GM19240 (cell line): Measurements from ENCODE around the gene HERC4.
"Not testable (repeated sequence)": the region's sequence is repeated elsewhere in the genome, so short reads cannot be mapped to it uniquely, and the experiment has no call there.

Experiments used
- DNase-seq: peaks from one replicate; pipeline ENCODE4 v3.0.0; 2011; ENCODE audit warnings: low spot score; ENCODE audit not compliant: insufficient read length

The HERC4 gene

DNA sequence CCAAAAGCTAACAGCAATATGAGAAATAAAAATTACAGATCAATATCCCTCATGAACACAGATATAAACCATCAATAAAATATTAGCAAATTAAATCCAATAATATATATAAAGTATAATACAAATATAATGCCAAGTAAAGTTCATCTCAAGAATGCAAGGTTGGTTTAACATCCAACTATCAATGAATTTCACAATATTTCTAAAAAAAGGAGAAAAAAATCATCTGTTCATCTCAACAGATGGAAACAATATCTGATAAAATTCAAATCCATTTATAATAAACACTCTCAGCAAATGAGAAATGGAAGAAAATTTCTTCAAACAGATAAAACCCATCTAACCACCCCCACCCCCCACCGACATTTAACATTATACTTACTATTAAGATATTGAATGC, 103.8 kb downstream of the HERC4 start:
- DNase-seq = no peak

DNA sequence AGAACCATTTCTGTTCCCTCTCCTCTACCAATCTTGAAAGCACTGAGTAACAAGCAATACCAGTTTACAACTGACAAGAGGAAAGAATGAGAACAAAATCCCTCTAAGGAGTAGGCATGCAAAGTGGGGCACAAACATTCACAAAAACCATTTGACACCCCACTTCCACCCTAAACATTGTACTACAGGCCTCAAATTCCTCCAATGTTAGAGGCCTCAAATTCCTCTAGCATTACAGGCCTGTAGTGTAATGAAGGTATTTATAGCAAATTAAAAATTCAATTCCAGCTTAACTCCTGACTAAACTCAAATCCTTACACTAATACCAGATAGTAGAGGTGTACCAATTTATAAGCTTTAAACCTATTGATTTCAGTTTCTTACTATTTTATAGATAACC, 105.2 kb downstream of the HERC4 start:
- no peak for DNase-seq

DNA sequence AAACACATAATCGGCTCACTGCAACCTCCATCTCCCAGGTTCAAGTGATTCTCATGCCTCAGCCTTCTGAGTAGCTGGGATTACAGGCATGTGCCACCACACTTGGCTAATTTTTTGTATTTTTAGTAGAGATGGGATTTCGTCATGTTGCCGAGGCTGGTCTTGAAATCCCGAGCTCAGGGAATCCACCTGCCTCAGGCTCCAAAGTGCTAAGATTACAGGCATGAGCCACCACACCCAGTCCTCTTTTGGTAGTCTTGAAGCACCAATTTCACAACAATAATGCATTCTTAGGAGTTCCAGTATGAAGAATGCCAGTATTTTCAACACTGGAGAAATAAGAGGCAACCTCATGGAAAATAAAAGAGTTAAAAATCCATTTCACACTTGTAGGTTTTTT, 109.0 kb downstream of the HERC4 start:
- not testable (repeated sequence) for DNase-seq

DNA sequence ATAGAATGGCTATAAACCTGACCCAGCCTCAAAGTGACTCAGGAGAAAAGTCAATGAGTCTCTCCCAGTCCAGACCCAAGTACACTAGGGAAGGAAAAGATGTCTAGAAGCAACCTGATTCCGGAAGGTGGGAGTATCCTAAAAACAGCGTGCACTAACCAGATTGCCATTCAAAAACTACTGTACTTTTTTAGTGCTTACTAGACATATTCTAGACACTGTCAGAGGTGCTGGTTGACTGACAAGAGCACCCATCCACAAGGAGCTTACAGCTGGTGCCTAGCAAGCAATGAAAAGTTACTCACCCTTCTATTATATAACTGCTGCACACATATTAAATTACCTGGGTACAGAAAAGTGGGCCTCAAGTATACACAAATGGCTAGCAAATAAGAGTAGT, 109.6 kb downstream of the HERC4 start:
- DNase-seq = no peak

DNA sequence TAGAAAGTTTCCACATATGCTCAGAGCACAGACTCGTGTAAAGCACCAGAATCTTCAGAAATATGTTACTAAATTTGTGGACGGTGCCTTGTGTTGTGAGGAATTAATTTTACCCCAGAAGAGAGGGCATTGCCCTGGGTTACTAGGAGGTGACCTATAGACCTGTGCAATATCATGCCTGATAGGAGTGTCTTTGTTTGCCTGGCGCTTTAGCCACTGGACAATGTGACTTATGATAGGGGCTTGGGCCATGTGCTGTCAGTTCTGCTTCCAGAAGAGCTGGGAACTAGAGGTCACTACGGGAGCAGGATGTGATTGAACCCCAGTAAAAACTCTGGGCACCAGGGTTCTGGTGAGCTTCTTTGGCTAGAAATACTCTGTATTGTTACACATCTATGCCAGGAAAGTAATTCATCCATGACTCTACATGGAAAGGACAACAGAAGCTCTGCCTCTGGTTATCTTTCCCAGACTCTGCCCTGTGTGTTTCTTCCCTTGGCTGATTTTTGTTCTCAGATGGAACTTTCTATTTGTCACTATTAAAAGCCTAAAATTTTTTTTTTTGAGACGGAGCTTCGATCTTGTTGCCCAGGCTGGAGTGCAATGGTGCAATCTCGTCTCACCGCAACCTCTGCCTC, 115.1 kb downstream of the HERC4 start:
- no peak for DNase-seq

DNA sequence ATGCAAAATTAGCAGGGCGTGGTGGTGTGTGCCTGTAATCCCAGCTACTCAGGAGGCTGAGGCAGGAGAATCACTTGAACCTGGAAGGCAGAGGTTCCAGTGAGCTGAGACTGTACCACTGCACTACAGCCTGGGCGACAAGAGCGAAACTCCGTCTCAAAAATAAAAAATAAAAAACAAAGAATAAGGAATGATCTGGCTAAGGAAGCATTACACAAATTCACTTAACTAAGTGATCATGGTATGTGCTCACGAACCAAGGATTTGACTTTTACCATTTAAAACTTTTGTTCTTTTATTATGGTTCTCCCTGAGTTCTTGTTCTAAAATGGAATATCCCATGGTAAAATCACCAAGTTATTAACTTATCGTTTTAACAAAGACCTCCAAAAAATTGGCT, 119.5 kb downstream of the HERC4 start:
- DNase-seq = no peak

DNA sequence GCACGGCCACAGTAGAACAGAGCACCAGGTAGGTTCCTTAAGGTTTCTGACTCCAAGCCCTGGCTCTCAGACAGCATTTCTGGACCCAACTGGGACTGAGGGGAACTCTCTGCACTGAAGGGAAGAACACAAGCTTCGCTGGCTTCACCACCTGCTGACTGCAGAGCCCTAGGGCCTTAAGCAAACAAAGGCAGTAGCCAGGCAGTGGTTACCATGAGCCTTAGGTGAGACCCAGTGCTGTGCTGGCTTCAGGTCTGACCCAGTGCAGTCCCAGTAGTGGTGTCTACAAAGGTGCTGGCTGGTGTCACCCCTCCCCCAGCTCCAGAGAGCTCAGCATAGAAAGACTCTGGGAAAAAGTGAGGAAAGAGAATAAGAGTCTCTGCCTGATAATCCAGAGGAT, 131.2 kb downstream of the HERC4 start:
- DNase-seq = no peak

DNA sequence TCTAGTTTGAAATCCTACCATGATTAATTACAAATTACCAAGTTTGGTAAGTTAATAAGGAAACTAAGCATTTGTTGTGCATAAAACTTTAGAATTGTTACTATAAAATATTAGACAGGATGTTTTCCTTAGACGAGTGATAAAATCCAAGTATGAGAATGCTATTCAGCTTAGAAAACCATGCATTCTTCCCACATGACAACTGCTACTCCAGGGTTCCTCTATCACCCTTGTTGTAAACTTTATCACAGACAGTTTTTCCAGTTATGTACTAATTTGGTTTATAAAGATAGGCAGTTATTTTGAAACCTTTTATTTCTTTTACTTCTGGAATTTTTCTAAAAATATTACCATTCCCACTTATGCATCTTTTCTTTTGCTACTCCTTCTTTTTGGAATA, 138.7 kb downstream of the HERC4 start:
- DNase-seq = no peak

DNA sequence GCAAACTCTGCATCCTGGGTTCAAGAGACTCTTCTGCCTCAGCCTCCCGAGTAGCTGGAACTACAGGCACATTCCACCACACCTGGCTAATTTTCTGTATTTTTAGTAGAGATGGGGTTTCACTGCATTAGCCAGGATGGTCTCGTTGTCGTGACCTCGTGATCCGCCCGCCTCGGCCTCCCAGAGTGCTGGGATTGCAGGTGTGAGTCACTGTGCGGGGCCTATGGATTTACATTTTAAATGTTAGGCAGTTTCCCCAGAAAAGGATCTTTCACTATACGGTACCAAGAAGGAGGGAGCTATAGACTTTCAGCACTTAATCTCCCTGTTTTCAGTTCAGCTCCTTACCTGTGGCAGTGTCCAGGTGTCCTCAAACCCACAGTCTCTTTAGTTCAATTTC, 139.9 kb downstream of the HERC4 start:
- DNase-seq = no peak

DNA sequence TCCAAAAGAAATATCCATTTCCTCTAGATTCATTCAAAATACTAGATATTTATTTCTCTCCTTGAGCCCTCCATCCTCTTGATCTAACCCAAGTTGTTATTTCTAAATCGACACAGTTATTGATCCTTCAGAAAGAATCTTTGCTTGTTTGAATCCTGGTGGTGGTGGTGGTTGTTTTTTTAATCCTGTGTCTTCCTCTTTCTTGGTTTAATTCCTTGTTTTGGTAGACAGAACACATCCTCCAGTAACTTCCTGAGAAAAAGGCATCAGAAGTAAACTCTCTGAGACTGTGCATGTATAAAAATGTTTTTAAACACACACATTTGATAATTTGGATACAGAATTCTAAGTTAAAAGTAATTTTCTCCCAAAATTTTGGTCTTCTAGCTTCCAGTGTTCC, 140.7 kb downstream of the HERC4 start:
- no peak for DNase-seq

DNA sequence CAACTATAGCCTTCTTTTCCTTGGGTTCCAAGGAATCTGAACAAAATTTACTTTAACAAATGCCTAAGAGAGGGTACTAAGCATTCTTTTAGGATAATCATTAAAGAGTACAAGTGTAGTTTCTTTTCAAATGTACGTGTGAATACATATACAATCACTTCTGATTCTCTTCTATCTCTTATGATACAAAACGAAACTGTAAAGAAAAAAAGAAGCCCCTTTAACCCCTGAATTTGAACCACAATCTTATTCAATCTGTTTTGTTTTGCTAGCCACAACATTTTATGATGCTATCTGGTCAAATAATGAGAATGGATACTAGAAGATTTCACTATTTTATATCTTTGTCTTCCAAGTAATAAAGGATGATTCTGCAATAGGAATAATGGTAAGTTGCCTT, 141.9 kb downstream of the HERC4 start:
- no peak for DNase-seq

DNA sequence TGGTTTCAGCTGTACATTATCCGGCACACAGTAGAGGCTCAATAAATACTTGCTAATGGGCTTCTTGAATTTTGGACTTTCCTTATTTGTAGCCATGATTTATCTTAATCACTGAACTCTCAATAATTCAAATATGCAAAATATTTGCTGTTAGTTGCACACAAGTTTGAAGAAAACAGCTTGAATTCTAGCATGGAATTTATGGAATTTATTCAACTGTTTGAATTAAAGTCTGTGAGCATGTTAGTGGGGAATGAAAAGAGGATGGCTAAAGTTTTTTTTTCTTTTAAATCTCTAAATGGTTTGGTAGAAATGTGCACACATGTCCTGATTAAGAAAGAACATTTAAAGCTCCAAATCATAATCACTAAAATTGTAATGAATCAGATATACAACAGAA, 148.1 kb downstream of the HERC4 start:
- DNase-seq = no peak

DNA sequence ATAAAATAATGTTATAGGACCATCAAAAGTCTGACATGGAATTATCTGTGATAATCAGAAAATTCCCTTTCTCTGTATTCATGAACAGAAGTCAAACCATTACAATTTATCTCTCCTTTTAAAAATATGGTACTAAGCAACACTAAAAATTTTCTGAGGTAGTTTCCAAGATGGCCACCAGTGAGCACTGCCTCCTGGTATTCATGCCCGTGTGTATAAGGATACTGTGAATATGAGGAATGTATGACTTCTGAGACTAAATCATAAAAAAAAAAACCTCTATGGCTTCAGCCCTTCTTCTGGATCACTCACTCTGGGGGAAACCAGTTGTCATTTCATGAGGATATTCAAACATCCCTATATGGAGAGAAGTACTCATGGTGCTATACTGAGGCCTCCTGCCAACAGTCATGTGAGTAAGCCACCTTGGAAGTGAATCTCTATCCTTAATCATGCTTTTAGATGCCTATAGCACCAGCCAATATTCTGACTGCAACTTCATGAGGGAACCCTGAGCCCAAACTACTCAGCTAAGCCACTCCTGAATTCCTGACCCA, 149.6 kb downstream of the HERC4 start:
- DNase-seq = no peak

DNA sequence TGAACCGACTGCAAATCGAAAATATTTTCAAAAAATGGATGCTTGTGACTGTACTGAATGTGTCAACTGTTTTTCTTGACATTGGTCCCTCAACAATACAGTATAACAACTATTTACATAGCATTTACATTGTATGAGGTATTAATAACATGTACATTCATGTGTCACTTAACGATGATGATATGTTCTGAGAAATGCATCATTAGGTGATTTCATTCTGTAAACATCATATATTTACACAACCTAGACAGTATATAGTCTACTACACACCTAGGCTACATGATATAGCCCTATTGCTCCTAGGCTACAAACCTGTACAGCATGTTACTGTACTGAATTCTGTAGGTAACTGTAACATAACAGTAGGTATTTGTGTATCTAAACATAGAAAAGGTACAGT, 150.9 kb downstream of the HERC4 start:
- DNase-seq = no peak

DNA sequence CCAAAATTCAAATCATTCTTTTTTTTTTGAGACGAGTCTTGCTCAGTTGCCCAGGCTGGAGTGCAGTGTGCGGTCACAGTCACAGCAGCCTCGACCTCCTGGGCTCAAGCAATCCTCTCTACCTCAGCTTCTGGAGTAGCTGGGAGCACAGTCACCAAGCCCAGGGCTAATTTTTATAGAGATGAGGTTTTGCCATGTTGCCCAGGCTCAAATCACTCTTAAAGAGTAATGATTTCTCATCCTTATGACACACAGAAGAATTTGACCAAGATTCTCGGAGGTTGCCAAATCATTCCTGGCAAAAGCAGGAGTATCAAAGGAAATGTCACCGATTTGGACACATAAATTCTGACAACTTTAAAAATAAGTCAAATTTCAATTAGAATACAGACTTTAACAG, 151.5 kb downstream of the HERC4 start:
- no peak for DNase-seq

DNA sequence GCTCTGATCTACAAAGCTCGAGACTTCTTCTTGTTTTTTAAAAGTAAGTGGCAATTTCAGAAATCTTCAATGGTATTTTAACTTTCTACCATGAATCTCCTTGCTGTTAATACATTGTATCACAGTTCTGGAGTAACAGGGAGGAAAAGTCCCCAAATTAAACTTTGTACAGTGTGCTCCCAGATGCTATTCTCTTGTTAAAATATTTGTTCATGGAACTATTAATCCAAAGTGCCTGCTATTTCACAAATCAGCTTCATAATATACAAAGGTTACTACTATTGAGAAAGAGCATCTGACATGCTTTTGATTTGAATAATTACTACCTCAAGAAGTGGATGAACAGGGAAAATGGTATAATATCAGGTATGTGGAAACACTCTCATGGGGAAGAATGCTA, 154.0 kb downstream of the HERC4 start:
- DNase-seq = no peak

DNA sequence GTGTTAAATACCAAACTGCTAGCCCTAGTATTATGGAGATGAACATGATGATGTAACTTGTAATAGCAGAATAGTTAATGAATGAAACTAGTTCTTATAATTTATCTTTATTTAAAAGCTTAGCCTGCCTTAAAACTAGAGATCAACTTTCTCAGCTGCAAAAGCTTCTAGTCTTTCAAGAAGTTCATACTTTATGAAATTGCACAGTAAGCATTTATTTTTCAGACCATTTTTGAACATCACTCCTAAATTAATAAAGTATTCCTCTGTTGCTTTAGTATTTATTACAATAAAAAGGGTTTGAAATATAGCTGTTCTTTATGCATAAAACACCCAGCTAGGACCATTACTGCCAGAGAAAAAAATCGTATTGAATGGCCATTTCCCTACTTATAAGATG, 157.4 kb downstream of the HERC4 start:
- DNase-seq = no peak

DNA sequence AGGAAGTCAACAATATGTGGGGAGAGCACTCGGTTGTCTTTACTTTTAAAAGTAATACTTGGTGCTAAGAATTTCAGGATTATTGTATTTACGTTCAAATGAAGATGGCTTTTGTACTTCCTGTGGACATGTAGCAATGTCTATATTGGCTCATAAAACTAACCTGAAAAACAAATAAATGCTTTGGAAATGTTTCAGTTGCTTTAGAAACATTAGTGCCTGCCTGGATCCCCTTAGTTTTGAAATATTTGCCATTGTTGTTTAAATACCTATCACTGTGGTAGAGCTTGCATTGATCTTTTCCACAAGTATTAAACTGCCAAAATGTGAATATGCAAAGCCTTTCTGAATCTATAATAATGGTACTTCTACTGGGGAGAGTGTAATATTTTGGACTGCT, 157.9 kb downstream of the HERC4 start:
- no peak for DNase-seq

DNA sequence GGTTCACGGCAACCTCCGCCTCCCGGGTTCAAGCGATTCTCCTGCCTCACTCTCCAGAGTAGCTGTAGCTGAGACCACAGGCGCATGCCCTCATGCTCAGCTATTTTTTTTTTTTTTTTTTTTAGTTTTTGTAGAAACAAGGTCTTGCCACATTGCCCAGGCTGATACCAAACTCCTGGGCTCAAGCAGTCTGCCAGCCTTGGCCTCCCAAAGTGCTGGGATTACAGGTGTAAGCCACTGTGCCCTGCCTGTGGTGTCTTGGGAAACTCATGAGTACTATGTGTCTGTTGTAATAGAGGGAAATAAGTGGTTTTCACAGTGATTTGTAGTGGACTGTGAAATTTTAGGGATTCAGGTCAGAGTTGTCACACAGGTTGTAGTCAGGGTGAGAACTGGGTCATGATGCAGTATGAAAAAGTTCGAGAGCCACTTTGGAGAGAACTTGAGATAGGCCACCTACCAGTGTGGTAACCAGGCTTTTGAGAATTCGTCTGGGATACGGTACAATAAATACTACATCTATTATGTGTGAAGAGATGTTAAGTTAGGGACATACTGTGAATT, 160.2 kb downstream of the HERC4 start:
- no peak for DNase-seq

DNA sequence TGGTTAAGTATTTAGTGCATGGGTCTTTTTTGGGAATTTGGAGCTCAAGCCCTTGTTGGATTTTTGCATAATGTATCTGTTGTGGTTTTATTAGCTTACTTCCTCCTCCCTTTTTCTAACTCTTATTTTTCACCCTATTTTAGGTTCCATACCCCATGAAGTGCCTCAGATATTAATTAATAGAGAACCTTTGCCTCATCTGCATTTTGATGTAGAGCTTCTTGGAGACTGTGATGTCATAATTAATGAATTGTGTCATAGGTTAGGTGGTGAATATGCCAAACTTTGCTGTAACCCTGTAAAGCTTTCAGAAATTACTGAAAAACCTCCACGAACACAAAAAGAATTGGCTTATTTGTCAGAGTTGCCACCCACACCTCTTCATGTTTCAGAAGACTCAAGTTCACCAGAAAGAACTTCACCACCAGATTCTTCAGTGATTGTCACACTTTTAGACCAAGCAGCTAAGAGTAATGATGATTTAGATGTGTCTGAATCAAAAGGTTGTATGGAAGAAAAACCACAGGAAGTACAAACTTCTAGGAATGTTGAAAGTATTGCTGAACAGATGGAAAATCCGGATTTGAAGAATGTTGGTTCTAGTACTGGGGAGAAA, 162.6 kb downstream of the HERC4 start:
- DNase-seq = no peak

DNA sequence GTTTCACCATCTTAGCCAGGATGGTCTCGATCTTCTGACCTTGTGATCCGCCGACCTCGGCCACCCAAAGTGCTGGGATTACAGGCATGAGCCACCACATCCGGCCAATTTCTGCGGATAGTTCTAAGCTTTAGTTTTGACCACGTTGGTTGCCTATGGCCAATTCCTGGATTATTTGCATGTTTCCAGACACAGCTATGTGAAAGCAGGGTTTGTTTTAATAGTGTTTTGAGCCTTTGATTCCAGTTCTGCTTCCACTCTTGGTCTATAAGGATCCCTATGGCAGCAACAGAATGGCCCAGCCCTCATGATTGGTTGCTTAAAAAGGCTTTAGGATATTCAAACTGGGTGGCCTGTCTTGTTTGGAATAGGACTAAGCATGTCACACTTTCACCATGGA, 171.5 kb downstream of the HERC4 start:
- no peak for DNase-seq

DNA sequence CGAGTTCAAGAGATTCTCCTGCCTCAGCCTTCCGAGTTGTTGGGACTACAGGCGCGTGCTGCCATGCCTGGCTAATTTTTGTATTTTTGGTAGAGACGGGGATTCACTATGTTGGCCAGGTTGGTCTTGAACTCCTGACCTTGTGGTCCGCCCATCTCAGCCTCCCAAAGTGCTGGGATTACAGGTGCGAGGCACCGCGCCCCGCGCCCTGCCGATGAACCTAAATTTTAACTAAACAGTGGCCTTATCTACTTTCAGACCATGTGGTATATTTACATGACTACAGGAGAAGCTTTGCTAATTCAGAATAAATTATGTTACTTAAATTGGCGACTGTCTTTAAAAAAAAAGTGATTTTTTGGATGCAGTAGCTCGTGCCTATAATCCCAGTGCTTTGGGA, 181.4 kb downstream of the HERC4 start:
- no peak for DNase-seq
